Suprapubic skin (tissue), 4 donors: ENCODE measurements around the gene ARHGEF6. TPM values are rescaled to one million over a fixed set of nuclear protein-coding genes. Genes with fewer than 3 reads are reported as not detected.

Experiments used
- DNase-seq, 2 donors: peaks; one replicate each; pipeline ENCODE4 v3.0.0-alpha.2; 2019; ENCODE audit warnings: low spot score in 2 of 2
- H3K27ac ChIP-seq: fragments of 200-600 bp; sonication (generic); one replicate; pipeline ENCODE4 v1.5.1; 2019
- H3K27me3 ChIP-seq: fragments of 200-600 bp; sonication (generic); one replicate; pipeline ENCODE4 v1.5.1; 2019
- H3K36me3 ChIP-seq: fragments of 200-600 bp; sonication (generic); one replicate; pipeline ENCODE4 v1.5.1; 2019
- H3K4me1 ChIP-seq: fragments of 200-600 bp; sonication (generic); one replicate; pipeline ENCODE4 v1.5.1; 2019
- H3K4me3 ChIP-seq: fragments of 200-600 bp; sonication (generic); one replicate; pipeline ENCODE4 v1.5.1; 2019; ENCODE audit warnings: mild to moderate bottlenecking
- H3K9me3 ChIP-seq: fragments of 200-600 bp; sonication (generic); one replicate; pipeline ENCODE4 v1.5.1; 2019
- EP300 ChIP-seq: sonication (generic); formaldehyde crosslinking; IDR thresholded peaks from one replicate; pipeline ENCODE4 v1.6.1; 2017; ENCODE audit warnings: antibody characterized with exemption
- POLR2A ChIP-seq, 2 donors: fragments of 450-650 bp; IDR thresholded peaks; one replicate each; pipeline ENCODE4 v1.6.1; 2017; ENCODE audit warnings: antibody characterized with exemption in 2 of 2, mild to moderate bottlenecking in 2 of 2, moderate library complexity in 2 of 2
- POLR2AphosphoS5 ChIP-seq, 3 donors: sonication (generic); formaldehyde crosslinking; IDR thresholded peaks; one replicate each; pipeline ENCODE4 v1.6.1; 2017; ENCODE audit warnings: antibody characterized with exemption in 3 of 3
- WGBS: methylation state at CpG from one replicate; pipeline ENCODE4 v1.1.5; 2018; 5-methylcytosine and 5-hydroxymethylcytosine counted together
- total RNA-seq, 4 donors: library from RNA; depleted of rRNA; stranded (reverse); fragments of >200 nt; gene quantifications; one replicate each; pipeline ENCODE4 v1.1.0, GENCODE V29; 2016
- TF ChIP-seq, protein P1 (sequence below), 2 donors: fragments of 200-600 bp in 1 of 2; fragments of 450-650 bp in 1 of 2; sonication (generic) in 1 of 2; IDR thresholded peaks; one replicate each; pipeline ENCODE4 v1.5.1; 2016 to 2019; ENCODE audit warnings: antibody characterized with exemption in 2 of 2, mild to moderate bottlenecking in 1 of 2, moderate library complexity in 1 of 2

ARHGEF6 gene
- total RNA-seq, 4 donors from 2014 or later, result 5.9 to 16.9 (median 7.2) TPM

DNA sequence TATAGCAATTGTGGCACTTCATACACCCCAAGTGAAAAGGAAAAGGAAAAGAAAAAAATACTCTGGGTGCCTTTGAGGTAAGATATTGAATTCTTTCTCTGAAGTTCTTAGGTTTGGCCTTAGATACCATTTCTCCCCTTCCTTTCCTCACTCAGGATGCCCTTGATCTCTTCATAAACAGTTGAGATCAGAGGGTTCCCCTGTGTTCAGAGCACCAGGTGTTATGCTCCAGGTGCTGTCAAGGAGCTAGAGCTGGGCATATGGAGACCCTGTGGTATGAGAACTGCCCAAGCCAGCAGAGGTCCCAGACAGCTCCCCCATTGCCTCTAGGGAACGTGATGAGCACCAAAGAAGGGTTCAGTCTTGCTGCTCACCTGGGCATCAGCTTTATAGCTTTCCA is 149.9 kb downstream of the ARHGEF6 start:
- H3K4me1 ChIP-seq, result no peaks in the 10 kb centered on the region
- TF ChIP-seq POLR2A (IDR thresholded peaks at IDR 0.05) (no peak), EP300 (no peak), POLR2AphosphoS5 (IDR thresholded peaks at IDR 0.05) (no peak)
- TF ChIP-seq, protein P1, sequence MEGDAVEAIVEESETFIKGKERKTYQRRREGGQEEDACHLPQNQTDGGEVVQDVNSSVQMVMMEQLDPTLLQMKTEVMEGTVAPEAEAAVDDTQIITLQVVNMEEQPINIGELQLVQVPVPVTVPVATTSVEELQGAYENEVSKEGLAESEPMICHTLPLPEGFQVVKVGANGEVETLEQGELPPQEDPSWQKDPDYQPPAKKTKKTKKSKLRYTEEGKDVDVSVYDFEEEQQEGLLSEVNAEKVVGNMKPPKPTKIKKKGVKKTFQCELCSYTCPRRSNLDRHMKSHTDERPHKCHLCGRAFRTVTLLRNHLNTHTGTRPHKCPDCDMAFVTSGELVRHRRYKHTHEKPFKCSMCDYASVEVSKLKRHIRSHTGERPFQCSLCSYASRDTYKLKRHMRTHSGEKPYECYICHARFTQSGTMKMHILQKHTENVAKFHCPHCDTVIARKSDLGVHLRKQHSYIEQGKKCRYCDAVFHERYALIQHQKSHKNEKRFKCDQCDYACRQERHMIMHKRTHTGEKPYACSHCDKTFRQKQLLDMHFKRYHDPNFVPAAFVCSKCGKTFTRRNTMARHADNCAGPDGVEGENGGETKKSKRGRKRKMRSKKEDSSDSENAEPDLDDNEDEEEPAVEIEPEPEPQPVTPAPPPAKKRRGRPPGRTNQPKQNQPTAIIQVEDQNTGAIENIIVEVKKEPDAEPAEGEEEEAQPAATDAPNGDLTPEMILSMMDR (IDR thresholded peaks at IDR 0.05), result no peak
- H3K4me3 ChIP-seq, result no peak overlapping the region
- no peak for DNase-seq
- H3K36me3 ChIP-seq, result no peaks in the 10 kb centered on the region
- WGBS, result 50% methylated on average over 1 of the region's 1 CpG
- H3K9me3 ChIP-seq, result no peaks in the 10 kb centered on the region
- H3K27me3 ChIP-seq, result no peaks in the 10 kb centered on the region
- no peak overlapping the region for H3K27ac ChIP-seq

DNA sequence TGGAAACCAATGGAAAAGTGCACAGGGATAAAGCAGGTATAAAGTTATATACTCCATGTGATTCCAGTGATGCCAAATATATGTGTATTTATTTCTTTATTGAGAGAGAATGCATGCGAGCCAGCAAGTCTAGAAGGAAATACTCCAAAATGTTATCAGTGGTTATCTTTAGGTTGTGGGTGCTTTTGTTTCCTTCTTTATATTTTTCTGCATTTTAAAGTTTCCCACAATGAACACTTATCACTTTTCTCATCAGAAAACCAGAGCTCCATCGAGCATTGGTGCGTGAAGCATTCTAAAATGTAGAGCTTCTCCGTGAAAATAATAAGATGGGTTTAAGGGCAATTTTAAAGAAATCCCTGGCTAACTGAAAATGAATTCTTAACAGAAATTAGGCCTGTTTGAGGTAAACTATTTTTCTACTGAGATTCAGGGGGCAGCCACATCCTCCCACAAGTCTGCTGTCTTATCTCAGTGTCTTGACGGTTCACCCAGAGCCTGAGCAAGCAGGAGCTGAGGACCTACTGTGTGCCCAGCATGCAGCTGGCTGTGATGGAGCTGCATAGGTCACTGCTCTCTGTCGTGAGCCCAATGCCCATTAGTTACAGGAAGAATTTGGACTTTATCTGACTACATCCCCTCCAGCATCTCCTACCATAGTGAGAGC is 151.5 kb downstream of the ARHGEF6 start:
- Histone ChIP-seq H3K4me1 (no peaks in the 10 kb centered on the region), H3K4me3 (no peak overlapping the region), H3K9me3 (no peaks in the 10 kb centered on the region), H3K27me3 (no peaks in the 10 kb centered on the region), H3K36me3 (no peaks in the 10 kb centered on the region), H3K27ac (no peak overlapping the region)
- TF ChIP-seq POLR2A (IDR thresholded peaks at IDR 0.05) (no peak), POLR2AphosphoS5 (IDR thresholded peaks at IDR 0.05) (no peak), EP300 (no peak)
- TF ChIP-seq, protein P1 (IDR thresholded peaks at IDR 0.05), result no peak
- DNase-seq, result no peak
- WGBS, result 61% methylated on average over 6 of the region's 6 CpGs

DNA sequence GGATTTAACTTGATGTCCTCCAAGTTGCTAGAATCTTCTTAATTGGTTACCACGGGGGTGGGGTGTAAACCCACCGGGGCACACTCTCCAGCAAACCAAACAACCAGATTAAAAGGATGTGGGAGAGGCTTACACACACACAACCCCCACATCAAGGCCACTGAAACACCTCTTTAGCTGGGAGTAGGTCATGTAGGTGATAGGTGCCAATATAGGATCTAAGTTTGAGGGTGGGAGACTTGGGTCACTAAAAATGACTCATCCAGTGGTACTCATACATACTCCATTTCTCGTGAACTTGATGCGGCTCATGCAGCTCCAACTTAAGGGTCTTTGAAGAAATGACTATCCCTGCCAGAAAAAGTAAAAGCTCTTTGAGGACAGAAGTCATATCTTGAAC is 153.3 kb downstream of the ARHGEF6 start:
- H3K9me3 ChIP-seq, result no peaks in the 10 kb centered on the region
- no peak overlapping the region for H3K4me3 ChIP-seq
- 80% methylated on average over 4 of the region's 4 CpGs for WGBS
- TF ChIP-seq POLR2A (IDR thresholded peaks at IDR 0.05) (no peak), POLR2AphosphoS5 (IDR thresholded peaks at IDR 0.05) (no peak), EP300 (no peak)
- TF ChIP-seq, protein P1 (IDR thresholded peaks at IDR 0.05), result no peak
- no peak for DNase-seq
- no peak overlapping the region for H3K27ac ChIP-seq
- H3K27me3 ChIP-seq, result no peaks in the 10 kb centered on the region
- no peaks in the 10 kb centered on the region for H3K4me1 ChIP-seq
- H3K36me3 ChIP-seq, result no peaks in the 10 kb centered on the region

DNA sequence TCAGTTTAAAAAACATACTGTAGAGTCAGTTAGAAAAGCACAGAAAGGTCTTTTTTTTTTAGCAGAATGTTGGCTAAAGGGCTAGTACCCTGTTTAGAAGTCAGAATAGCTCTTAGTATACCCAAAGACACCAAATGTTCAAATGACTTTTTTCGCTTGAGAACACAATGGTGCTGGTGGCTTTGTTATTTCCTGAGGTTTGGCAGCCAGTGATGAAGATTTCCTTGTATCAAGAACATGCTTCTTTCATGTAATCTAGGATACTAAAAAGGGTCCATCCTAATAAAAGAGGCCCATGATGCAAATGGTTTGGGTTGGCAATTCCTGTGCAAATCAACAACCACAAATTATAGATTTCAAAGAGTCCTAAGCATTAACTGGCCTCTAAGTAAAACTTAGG is 153.8 kb downstream of the ARHGEF6 start:
- 79% methylated on average over 1 of the region's 1 CpG for WGBS
- H3K4me3 ChIP-seq, result no peak overlapping the region
- no peaks in the 10 kb centered on the region for H3K4me1 ChIP-seq
- no peaks in the 10 kb centered on the region for H3K27me3 ChIP-seq
- no peak for TF ChIP-seq POLR2A (IDR thresholded peaks at IDR 0.05)
- TF ChIP-seq EP300, result no peak
- TF ChIP-seq POLR2AphosphoS5 (IDR thresholded peaks at IDR 0.05), result no peak
- TF ChIP-seq, protein P1 (IDR thresholded peaks at IDR 0.05), result no peak
- no peaks in the 10 kb centered on the region for H3K9me3 ChIP-seq
- DNase-seq, result no peak
- H3K36me3 ChIP-seq, result no peaks in the 10 kb centered on the region
- no peak overlapping the region for H3K27ac ChIP-seq

DNA sequence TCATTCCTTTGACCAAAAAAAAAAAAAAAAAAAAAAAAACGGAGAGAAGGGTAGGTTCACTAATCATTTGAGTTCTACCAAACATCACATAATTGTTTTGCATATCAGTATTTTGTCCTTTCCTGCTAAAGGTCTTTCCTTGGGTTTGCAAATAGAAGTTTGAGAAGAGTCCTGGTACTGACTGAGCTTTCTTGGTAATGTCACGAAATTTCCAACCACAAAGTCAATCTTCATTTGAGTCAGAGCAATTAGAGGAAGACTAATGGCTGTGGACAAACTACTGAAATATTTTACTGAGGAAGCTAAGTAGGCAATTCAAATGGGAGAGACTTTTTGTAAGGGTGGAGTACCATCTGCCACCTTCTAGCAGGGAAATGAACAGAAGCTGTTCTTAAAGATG is 154.5 kb downstream of the ARHGEF6 start:
- TF ChIP-seq, protein P1 (IDR thresholded peaks at IDR 0.05), result no peak
- no peak for TF ChIP-seq EP300
- no peak for TF ChIP-seq POLR2AphosphoS5 (IDR thresholded peaks at IDR 0.05)
- TF ChIP-seq POLR2A (IDR thresholded peaks at IDR 0.05), result no peak
- WGBS, result 44% methylated on average over 2 of the region's 2 CpGs
- H3K27me3 ChIP-seq, result no peaks in the 10 kb centered on the region
- no peak overlapping the region for H3K4me3 ChIP-seq
- no peaks in the 10 kb centered on the region for H3K9me3 ChIP-seq
- no peaks in the 10 kb centered on the region for H3K36me3 ChIP-seq
- no peak for DNase-seq
- no peak overlapping the region for H3K27ac ChIP-seq
- no peaks in the 10 kb centered on the region for H3K4me1 ChIP-seq
